ENCODE measurements around the gene MLPH.

MLPH gene

DNA sequence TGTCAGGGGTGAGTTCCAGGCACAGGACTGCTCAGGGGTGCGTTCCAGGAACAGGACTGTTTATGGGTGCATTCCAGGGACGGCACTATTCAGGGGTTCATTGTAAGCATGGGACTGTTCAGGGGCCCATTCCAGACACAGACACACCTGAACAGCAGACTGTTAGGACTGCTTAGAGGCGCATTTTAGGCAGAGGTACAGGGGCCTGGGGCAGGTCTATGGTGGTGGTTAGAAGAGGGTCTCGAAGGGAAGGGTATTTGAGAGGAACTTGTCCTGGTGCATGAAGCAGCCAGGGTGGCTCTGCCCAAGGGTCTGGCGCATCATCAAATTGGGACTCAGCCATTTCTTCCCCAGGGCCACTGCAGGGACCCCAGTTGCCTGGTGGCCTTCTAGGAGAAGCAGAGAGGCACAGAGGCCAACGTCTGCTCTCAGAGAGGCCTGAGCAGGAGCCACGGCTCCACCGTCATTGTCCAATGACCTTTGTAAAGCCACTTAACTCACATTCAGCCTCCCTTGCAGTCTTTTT, 14.8 kb upstream of the MLPH start:
- H3K9ac ChIP-seq (ENCODE audit: low read length): no peak overlapping the region
- TF ChIP-seq EZH2phosphoT487 (conservative IDR thresholded peaks at IDR 0.05; ENCODE audit: low read length): no peak
- TF ChIP-seq, protein P1, sequence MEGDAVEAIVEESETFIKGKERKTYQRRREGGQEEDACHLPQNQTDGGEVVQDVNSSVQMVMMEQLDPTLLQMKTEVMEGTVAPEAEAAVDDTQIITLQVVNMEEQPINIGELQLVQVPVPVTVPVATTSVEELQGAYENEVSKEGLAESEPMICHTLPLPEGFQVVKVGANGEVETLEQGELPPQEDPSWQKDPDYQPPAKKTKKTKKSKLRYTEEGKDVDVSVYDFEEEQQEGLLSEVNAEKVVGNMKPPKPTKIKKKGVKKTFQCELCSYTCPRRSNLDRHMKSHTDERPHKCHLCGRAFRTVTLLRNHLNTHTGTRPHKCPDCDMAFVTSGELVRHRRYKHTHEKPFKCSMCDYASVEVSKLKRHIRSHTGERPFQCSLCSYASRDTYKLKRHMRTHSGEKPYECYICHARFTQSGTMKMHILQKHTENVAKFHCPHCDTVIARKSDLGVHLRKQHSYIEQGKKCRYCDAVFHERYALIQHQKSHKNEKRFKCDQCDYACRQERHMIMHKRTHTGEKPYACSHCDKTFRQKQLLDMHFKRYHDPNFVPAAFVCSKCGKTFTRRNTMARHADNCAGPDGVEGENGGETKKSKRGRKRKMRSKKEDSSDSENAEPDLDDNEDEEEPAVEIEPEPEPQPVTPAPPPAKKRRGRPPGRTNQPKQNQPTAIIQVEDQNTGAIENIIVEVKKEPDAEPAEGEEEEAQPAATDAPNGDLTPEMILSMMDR (IDR thresholded peaks at IDR 0.05; ENCODE audit: insufficient read depth, low read length, poor library complexity, severe bottlenecking): no peak
- H3K9me3 ChIP-seq (ENCODE audit: insufficient read depth, low read length): no peaks in the 10 kb centered on the region
- no peaks in the 10 kb centered on the region for H3K9me2 ChIP-seq (replicated peaks; ENCODE audit: insufficient read depth, low read length)
- H3K27ac ChIP-seq (ENCODE audit: low read depth, low read length): no peak overlapping the region
- H3K4me3 ChIP-seq (ENCODE audit: insufficient read depth, low read length, poor library complexity, severe bottlenecking): no peak overlapping the region
- no peaks in the 10 kb centered on the region for H3K36me3 ChIP-seq (ENCODE audit: low read length)
- no peak overlapping the region for H2AFZ ChIP-seq (ENCODE audit: low read depth, low read length, severe bottlenecking)
- no peaks in the 10 kb centered on the region for H4K20me1 ChIP-seq (ENCODE audit: low read depth, low read length)
- no peak overlapping the region for H3K4me2 ChIP-seq (ENCODE audit: low read depth, low read length, poor library complexity, severe bottlenecking)
- no peaks in the 10 kb centered on the region for H3K27me3 ChIP-seq (ENCODE audit: low read length)
- no peaks in the 10 kb centered on the region for H3K79me2 ChIP-seq (ENCODE audit: insufficient read depth, low read length)
- H3F3A ChIP-seq (ENCODE audit: insufficient read depth): no peaks in the 10 kb centered on the region

DNA sequence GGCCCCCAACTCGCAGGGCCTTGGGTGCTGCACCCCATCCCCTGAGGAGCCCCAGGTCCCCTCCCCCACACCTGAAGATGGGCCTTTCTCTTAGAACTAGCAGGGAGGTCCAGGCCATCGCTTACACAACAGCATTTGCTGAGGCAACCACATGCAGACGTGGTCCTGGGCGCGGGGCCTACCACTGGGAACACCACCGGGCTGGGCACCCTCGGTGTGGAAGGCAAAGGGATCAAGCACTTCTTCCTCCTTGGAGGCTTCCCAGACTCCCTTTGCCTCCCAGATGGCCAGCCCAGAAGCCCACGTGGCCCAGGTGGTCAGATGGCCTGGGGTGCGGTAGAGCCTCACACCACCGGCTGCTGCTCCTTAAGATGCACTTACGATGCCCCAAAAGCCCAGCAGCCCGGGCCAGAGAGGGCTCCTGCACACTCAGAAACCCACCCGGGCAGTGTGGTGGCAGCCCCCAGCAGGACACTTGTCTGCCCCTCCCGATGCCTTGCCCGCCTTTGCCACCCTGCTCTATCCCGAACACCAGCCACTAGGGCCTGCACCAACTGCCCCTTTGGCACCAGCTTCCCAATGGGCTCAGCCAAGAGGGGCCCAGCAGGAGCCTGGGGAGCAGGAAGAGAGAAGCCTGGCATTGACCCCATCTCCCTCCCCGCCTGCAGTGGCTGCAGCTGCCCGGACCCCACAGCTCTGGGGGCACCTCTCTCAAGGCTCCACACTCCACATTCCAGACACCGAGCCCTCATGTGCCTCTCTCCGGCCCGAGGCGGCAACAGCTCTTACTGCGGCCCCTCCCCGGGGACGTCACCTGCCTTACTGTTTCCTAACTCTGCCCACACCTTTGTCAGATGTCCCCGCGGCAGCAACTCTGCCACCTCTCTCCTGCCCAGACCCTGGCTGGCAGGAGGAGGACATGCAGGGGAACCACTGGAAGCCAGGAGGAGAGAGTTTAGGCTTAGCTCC, 13.9 kb upstream of the MLPH start:
- no peak overlapping the region for H3K27ac ChIP-seq (ENCODE audit: low read depth, low read length)
- H3K36me3 ChIP-seq (ENCODE audit: low read length): no peaks in the 10 kb centered on the region
- TF ChIP-seq, protein P1 (IDR thresholded peaks at IDR 0.05; ENCODE audit: insufficient read depth, low read length, poor library complexity, severe bottlenecking): no peak
- no peak for TF ChIP-seq EZH2phosphoT487 (conservative IDR thresholded peaks at IDR 0.05; ENCODE audit: low read length)
- no peaks in the 10 kb centered on the region for H3K9me2 ChIP-seq (replicated peaks; ENCODE audit: insufficient read depth, low read length)
- no peak overlapping the region for H3K9ac ChIP-seq (ENCODE audit: low read length)
- no peaks in the 10 kb centered on the region for H3K79me2 ChIP-seq (ENCODE audit: insufficient read depth, low read length)
- H4K20me1 ChIP-seq (ENCODE audit: low read depth, low read length): no peaks in the 10 kb centered on the region
- no peak overlapping the region for H2AFZ ChIP-seq (ENCODE audit: low read depth, low read length, severe bottlenecking)
- H3K9me3 ChIP-seq (ENCODE audit: insufficient read depth, low read length): no peaks in the 10 kb centered on the region
- H3F3A ChIP-seq (ENCODE audit: insufficient read depth): no peaks in the 10 kb centered on the region
- H3K4me3 ChIP-seq (ENCODE audit: insufficient read depth, low read length, poor library complexity, severe bottlenecking): no peak overlapping the region
- no peaks in the 10 kb centered on the region for H3K27me3 ChIP-seq (ENCODE audit: low read length)
- H3K4me2 ChIP-seq (ENCODE audit: low read depth, low read length, poor library complexity, severe bottlenecking): no peak overlapping the region

DNA sequence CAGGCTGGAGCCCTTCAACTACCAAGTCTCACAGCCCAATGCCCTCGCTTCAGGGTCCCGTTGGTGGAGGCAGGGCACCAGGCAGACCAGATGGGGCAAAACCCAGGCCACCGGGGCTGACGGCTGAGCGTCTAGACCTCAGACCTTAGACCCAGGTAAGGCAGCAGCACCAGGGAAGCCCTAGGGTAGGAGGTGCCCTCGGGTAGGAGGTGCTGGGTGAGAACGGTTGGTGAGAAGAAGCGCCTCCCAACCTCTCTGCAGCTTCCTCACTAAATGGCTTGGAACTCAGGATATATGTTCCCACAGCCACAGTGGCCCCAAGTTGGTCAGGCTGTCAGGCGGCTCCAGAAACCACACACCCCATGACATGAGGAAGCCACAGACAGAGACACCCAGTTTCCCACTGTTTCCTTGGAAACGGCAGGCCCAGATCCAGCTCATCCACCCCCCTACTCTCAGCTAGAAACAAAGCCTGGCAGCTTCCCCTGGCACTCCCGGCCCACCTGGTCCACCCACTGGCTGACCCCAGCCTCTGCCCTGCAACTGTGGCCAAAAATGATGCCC, 13.1 kb upstream of the MLPH start:
- Histone ChIP-seq H3F3A (ENCODE audit: insufficient read depth) (no peaks in the 10 kb centered on the region), H2AFZ (ENCODE audit: low read depth, low read length, severe bottlenecking) (no peak overlapping the region), H3K27ac (ENCODE audit: low read depth, low read length) (no peak overlapping the region), H3K9ac (ENCODE audit: low read length) (no peak overlapping the region), H3K79me2 (ENCODE audit: insufficient read depth, low read length) (no peaks in the 10 kb centered on the region), H3K9me3 (ENCODE audit: insufficient read depth, low read length) (no peaks in the 10 kb centered on the region), H3K36me3 (ENCODE audit: low read length) (no peaks in the 10 kb centered on the region), H3K27me3 (ENCODE audit: low read length) (no peaks in the 10 kb centered on the region), H3K4me3 (ENCODE audit: insufficient read depth, low read length, poor library complexity, severe bottlenecking) (no peak overlapping the region), H3K9me2 (replicated peaks; ENCODE audit: insufficient read depth, low read length) (no peaks in the 10 kb centered on the region), H4K20me1 (ENCODE audit: low read depth, low read length) (no peaks in the 10 kb centered on the region), H3K4me2 (ENCODE audit: low read depth, low read length, poor library complexity, severe bottlenecking) (no peak overlapping the region)
- TF ChIP-seq, protein P1 (IDR thresholded peaks at IDR 0.05; ENCODE audit: insufficient read depth, low read length, poor library complexity, severe bottlenecking): no peak
